Measurements from ENCODE around the gene LRRC9.
A peak's percentile ranks its signal among the peaks of the same experiment; 100 is the strongest.
"Not testable (repeated sequence)": the region's sequence is repeated elsewhere in the genome, so short reads cannot be mapped to it uniquely, and the experiment has no call there.

LRRC9 gene

DNA sequence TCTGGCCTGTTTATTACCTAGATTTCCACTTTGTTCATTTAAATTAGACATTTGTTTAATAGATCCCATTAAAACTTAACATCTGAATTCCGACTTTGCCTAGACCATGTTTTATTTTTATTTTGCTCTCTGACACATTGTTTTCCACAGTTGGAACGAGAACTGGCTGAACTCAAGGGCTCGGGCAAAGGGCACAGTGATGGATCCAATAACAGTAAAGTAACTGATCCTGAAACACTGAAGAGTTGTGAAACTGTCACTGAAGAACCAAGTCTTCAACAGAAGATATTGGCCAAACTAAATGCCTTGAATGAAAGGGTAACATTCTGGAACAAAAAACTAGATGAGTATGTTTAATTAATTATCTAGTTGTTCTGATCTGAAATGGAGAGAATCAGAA, 39.7 kb downstream of the LRRC9 start:
- DNase-seq, result no peak

DNA sequence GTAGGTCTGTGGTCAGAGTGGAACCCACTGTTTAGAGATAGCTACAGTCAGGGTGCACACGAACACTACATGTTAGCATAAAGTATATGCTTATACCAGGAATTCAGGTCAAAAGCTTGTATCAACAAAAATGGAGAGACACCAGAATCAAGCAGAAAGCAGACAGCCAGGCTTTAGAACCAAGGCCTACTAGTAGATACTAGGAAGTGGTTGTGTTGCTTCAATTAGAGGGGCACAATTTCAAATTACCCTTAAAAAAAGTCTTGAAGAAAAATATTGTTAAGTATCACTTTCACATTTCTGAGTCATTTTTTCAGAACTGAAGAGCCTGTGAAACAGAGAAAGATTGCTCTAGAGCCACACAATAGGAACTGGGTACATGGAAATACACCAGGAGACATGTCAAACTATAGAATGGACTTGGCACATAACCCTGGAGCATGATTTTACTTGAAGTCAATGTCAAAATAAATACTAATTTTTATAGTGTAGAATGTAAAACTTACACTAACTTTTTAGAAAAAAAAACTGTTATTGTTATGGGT, 41.6 kb downstream of the LRRC9 start:
- no peak for DNase-seq

DNA sequence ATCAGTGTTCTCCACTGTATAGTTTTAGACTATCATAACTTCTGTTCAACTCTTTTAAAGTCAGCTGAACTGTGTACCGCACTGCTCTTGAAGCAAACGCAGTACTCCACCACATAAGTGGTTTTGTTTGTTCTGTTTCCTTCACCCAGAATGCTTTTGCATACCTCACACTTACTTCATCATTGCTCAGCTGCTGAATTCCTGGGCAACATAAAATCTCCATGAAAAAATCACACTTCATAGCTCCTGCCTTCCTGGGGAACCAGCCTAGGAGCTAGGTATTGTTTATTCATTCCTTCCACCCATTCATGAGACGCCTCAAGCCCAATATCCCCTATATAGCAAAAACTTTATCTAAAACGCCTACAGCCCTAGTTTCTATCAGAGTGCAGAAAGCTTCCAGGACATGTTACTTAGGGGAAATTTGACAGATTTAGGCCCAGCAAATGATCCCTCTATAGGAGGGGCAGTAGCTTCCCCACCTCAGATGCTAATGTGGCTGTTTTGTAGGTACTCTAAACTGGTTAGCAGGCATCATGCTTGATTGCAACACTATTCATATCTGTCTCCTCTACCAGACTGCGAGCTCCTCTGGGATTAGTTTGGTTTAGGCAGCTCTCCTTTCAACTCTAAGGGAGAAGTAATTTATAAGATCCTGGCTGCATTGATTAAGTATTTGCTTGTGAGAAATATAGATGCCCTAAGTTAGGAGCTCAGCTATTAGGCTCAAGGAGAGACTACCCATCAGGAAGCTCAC, 44.5 kb downstream of the LRRC9 start:
- no peak for DNase-seq

DNA sequence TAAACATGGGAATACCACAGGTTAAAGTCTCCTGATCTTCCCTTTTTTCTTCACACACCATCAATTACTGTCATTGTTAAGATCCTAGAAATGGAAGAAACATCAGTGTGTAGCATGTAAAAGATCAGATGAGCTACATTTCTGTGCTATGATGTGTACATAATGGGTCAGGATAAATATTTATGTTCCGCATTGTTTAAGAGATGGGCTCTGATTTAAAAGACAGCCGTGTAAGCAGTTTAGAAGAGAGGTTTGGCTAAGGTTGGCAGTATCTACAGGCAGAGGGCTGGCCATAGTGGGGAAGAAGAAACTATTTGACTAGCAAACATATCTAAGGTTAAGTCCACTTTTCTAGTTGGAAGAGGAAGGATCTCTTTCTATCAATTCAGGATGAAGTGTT, 49.4 kb downstream of the LRRC9 start:
- no peak for DNase-seq

DNA sequence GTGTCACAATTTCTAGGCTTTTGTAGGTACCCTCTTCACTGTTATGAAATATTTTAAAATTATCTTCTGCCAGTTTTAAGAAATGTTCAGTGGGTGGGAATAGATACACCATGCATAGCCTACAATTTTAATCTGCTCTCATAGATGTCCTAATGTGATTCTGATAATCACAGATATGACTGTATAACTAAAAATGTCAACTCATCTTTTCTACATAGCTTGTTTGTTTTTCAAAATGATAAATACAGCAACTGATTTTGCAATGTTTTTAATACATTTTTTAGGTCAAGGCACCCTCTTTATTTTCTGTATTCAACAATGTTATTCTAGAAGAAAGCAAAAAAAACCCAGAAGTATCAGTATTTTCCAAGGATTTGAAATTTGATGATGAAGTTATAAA, 61.6 kb downstream of the LRRC9 start:
- DNase-seq, result no peak

DNA sequence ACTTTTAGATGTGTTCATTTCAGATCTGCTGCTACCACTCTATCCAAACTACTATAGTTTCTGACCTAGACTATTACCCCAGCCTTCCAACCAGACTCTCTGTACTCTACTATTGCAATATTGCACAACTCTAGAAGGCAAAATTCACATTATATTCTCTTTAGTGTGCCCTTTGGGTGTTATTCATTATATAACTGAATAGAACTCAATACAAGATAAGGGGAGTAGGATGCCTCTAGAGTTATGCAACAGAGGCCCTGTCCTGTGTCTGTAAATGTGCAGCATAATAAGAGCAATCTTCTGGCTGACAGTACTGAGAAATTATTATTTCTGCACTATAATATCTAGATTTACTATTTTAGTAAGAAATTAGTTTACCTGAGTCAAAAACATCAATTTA, 63.1 kb downstream of the LRRC9 start:
- DNase-seq, result no peak

DNA sequence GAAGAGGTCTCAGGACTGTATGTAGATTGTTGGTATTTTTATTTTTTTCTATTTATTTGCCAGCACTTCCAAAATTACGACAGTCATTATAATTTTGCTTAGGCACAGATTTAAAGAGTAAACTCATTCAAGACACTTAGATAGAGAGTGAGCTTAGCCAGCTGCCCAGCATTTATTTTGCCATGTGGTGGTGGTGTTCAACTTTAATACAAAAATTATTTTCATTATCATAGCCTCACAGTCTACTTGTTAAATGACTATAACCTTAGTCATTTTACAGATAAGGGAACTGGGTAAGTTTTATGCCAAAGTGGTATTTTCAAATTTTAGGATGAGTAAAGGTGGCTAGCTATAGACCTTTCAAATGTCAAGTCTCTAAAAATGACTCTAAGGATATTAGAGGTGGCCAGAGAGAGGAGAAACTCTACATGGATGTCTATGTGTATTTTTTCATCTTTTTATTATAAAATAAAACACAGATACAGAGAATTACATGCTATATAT, 66.7 kb downstream of the LRRC9 start:
- DNase-seq, result no peak

DNA sequence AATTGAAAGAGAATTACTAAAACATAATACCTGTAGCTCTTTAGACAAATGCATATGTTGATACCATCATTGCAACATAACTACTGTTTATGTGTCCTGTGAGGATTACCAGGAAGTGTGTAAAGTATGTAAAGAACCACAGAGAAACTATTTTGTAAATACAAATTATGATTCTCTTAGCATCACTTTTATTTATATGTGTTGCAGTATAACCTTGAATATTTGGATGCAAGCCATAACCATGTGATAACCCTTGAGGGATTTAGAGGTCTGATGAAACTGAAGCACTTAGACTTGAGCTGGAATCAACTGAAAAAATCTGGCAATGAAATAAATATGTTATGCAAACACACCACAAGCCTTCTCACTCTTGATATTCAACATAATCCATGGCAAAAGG, 77.5 kb downstream of the LRRC9 start:
- DNase-seq, result peak in 1 of 2 experiments; percentile 27

DNA sequence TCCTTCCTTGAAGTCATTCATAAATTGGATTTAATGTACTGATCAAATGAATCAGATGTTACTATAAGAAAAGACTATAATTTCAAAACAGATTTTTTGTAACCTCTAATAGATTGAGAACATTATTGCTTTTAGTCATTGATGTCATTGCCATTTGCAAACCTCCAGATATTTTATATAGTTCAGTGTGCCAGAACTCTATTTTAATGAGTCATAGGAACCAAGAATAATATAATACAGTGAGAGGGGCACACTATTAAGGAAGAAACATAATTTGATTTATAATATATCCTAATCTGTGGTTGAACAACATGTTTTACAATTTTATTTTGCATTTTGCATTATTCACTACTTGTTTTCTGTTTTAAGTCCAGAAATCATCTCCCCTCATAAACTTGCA, 78.0 kb downstream of the LRRC9 start:
- no peak for DNase-seq

DNA sequence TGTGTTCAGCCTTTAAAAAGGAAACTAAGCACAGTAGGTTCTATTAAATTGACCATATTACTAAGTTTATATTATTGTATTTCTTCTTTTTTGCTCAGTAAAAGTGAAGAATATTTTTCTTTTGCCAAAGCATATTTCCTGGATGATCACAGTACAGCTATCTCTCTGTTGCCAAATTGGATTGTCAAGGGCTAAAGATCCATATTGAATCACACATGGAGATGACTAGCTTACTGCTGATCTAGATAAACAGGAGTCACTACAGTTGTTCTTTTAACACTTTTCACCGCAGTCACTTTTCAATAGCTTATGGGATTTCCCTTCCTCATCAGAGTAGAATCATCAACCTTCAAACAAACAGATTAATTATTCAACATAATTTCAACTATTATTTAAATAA, 78.6 kb downstream of the LRRC9 start:
- DNase-seq, result no peak

DNA sequence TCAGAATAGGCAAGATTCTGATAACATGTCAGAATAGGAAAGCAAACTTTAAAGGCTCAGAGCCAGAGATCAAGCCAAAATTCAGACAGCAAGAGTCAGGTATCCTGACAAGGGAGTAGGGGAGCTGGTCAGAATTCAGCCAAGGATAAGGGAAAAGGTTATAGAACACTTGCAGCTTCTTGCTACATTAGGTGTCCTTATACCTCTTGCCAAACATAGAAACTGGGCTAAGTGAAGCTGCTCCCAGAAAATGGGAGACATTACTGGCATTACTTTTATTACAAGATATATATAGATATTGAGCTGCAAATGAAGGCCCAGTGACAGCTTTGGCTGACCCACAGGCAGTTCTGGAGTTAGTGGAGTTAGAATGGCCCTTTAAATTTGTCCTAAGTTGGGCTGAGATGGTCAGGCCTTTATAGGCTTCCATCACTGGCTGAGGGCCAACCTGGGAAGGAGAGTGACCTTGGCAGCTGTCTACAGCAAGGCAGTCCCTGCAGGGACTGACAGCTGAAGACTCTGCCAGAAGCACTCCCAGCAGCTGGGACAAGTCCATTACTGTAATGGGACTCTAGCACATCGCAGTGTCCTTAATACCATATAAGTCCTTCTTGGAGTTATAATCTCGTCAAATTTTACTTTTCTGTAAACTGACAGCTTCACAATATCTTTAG, 83.0 kb downstream of the LRRC9 start:
- DNase-seq, result no peak

DNA sequence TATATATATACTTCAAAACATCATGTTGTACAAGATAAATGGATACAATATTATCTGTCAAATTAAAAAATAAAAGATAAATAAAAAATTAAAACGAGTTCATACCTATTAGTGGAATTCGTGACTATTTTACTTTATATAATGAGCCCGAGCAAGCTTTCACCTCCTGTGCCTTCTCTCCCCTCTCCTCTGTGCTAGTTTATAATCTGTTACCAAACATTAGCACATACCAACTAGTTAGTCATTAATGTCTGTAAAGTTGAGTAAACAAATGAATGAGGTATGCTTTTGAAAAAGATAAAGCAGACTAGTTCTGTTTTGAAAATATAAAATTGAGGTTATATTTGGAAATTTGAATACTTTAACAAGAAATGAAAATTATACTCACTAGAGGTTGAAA, 84.0 kb downstream of the LRRC9 start:
- DNase-seq, result no peak

DNA sequence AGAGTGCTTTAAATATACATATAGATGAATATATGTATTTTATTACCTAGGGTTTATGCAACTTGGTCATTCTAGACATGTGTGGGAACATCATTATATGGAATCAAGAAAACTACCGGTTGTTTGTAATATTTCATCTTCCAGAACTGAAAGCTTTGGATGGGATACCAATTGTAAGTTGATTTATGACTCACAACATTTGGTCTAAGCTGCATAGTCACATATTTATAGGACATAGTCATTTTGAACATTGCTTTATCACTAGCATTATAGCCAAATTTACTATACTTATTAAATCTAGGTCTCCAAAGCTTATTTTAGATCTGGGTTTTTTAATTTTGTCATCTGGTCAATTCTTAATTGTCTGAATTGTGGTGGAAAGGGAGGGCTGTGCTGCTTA, 88.1 kb downstream of the LRRC9 start:
- DNase-seq, result no peak

DNA sequence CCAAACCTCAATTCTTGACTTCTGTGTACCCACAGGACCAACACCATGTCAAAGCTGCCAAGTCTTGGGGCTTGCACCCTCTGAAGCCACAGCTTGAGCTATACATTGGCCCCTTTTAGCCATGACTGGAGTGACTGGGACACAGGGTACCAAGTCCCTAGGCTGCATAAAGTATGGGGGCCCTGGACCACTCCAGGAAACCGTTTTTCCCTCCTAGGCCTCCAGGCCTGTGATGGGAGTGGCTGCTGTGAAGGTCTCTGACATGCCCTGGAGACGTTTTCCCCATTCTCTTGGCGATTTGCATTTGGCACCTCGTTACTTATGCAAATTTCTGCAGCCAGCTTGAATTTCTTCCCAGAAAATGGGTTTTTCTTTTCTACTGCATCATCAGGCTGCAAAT, 90.3 kb downstream of the LRRC9 start:
- not testable (repeated sequence) for DNase-seq

DNA sequence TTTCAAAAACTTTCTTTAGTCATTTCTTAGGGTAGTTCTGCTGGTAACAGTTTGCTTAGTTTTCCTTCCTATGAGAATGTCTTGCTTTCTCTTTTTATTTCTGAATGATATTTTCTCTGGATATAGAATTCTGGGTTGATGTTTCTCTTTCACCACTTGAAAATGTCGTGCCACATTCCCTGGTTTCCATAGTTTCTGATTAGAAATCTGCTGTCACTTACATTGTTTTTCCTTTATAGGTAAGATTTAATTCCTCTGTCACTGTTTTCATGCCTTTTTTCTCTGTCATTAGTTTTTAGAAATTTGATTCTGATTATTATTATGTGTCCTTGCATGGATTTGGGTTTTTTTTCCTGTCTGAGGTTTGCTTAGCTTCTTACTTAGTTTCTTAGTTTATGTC, 94.5 kb downstream of the LRRC9 start:
- no peak for DNase-seq

DNA sequence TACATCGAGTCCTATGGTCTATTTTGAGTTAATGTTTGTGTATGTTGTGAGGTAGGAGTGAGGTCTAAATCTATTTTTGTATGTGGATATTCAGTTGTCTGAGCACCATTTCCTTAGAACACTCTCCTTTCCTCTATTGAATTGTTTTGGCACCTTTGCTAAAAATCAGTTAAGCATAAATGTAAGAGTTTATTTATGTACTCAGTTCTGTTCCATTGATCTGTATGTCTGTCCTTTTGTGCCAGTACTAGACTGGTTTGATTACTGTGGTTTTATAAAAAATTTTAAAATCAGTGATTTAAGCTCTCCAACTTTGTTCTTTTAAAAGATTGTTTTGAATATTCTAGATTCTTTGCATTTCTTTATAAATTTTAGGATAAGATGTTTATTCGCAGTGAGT, 101.7 kb downstream of the LRRC9 start:
- DNase-seq, result no peak

DNA sequence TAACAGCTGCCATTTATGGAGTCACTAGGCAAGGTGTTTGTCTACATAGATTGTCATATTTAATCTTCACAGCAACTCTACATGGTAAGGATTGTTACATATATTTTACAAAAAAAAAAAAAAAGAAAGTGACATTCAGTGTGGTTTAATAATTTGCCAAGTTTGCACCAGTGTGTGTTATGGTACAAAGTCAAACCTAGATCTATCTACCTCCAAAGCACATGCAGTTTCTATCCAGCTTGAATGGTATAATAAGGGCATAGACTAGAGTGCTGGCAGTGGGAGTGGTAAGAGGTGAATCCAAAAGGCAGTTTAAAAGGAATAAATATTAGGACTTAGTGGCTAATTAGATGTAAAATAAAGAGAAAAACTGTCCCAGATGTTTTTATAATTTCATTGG, 105.6 kb downstream of the LRRC9 start:
- no peak for DNase-seq

DNA sequence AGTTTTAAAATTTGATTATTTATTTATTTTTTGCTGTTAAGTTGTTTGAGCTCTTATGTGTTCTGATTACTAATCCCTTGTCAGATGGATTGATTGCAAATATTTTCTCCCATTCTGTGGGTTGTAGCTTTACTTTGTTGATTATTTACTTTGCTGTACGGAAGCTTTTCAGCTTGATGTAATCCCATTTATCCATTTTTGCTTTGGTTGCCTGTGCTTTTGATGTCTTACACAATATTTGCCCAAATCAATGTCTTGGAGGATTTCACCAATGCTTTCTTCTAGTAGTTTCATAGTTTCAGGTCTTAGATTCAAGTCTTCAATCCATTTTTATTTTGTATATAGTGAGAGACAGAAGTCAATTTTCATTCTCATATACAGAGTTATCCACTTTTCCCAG, 115.2 kb downstream of the LRRC9 start:
- no peak for DNase-seq

DNA sequence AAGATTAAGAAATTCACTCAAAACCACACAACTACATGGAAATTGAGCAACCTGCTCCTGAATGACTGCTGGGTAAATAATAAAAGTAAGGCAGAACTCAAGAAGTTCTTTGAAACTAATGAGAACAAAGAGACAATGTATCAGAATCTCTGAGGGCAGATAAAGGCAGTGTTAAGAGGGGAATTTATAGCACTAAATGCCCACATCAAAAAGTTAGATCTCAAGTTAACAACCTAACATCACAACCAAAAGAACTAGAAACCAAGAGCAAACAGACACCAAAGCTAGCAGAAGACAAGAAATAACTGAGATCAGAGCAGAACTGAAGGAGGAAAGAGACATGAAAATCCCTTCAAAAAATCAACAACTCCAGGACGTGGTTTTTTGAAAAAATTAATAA, 128.0 kb downstream of the LRRC9 start:
- not testable (repeated sequence) for DNase-seq

DNA sequence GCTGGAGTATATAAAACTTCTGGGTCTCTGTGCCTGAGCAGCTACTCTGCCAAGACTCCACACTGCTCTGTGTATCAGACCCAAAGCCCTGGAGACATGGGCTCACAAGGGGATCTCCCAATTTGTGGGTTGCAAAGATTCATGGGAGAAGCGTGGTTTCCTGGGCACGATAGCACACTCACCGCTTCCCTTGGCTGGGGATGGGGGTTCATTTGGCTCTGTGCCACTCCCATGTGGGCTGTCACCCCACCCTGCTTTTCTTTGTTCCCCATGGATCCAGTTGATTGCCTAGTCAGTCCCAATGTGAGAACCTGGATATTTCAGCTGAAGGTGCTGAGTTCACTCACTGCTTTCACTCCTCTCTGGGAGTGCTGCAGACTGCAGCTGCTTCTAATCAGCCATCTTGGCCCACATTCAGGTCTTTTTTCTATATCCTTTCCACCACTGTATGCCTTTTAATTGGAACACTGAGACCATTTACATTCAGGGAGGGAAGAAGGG, 131.8 kb downstream of the LRRC9 start:
- DNase-seq, result no peak

DNA sequence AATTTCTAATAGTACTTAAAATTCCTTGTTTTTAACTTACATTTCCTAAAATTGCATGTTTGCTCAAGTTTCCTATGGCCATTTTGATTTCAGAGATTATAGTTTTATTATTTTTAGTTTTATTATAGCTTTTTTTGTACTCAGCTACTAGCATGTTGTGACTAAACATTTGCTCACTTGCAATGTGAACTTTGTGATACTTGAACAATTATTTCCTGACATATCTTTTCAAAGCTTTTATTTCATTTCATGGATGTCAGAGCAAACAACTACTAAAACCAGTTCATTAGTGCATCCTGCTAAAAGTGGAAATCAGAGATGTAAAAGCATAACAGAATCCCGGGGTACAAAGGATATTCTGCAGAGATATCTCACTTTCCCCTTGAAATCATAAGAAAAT, 138.1 kb downstream of the LRRC9 start:
- no peak for DNase-seq

DNA sequence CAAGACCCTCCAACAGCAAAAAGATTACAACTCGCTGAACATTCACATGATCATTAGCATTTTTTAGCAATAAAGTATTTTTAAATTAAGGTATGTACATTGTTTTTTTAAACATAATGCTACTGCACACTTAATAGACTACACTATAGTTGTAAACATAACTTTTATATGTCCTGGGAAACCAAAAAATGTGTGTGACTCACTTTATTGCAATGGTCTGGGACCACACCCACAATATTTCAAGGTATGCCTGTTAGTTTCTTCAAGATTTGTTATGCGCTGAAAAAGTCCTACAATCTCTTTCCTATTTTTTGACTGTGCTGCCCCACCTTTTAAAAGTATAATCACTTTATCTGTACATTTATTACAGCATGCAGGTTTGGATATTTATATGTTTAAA, 141.4 kb downstream of the LRRC9 start:
- no peak for DNase-seq

DNA sequence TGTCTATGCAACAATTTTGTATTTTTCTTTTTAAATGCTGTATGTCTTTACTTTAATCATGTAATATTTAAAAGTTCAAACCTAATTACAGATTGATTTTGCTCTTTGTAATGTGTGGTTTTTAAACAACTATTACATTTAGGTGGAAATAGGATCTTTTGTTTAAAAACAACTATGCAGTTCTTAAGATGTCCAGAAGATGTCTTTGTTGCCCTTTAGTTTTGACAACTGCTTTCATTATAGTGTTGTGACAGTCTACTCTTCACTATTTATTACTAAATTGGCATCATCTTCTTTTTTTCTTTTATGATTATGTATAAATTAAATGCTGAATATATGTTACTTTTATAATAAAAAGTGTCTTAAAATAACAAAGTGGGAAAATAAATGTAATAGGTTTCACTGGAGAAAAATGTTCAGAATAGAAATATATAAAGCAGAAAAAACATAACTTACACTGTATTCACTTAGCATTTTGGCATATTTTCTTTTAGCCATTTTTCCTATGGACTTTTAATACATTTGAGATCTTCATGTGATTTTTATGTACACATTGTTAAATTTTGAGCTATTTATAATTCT, 144.6 kb downstream of the LRRC9 start:
- DNase-seq, result no peak

DNA sequence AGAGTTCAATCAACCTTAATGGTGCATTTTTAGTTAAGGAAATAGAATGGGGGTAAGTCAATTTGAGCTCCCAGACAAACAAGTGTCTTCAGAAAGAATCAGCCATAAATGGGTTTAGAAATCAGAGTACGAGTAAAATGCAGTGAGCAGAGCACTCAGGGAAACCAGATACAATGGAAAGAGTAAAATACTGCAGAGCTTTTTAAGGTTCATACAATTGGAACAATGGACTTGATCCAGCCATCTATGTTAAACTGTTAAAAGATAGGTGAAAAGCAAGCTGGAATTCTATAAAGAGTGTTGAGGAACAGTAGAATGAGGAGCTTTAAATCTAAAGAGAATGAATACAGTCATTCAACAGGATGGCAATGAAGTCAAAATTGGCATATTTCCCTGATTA, 147.9 kb downstream of the LRRC9 start:
- peak; percentile 32 to 65 for DNase-seq
